ENCODE data around the gene KRT79. TPM values are rescaled to one million over a fixed set of nuclear protein-coding genes. Genes with fewer than 3 reads are reported as not detected.
A peak's percentile ranks its signal among the peaks of the same experiment; 100 is the strongest.
"Not testable (repeated sequence)": the region's sequence is repeated elsewhere in the genome, so short reads cannot be mapped to it uniquely, and the experiment has no call there.

Gene KRT79
- total RNA-seq (2014; rRNA removed; shearing (Covaris generic)) = not detected in 2 replicates

DNA sequence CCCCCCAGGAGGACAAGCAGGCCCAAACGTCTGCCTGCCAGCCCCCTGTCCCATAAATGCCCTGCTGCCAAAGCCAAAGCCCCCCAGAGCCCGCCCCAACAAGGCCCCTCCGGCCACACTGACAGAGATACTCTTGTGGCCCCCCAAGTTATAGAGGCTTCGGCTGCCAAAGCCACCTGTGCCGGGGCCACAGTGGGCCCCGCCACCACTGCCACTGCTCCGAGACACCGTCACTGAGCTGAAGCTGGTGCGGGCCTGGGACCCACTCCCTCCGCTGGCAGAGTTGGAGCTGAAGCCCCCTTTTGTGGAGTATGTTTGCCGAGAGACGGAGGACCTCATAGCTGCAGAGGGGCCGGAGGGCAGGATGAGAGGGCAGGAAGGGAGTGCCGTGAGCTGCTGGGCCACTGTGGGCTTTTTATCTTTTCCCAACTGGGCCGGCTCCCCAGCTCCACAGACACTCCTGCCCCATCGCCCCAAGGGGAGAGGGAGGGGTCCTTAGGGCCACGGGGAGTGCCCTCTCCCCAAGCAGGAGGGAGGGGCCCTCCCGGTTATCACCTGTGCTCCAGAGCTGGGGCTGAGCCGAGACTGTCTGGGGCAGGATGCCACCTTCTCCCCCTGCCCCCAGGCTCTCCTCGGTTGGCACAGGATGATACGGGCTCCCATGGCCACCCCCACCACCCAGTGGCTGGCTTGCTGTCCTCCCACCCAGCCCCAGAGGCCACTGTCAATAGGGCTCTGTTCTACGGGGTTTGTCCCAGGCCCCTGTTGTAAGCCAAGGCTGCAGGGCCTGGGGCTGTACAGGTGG is at the start of gene KRT79:
Gene KRT79 (minus strand): TSS at position 390 of the 805 bp plus-strand sequence. CDS start 51 bp downstream, at position 339.
- Histone ChIP-seq H3K4me3 (ENCODE audit: insufficient read depth, low read depth, low read length) (no peak within 1 kb of the TSS), H3K36me3 (replicated peaks; ENCODE audit: control insufficient read depth, insufficient read depth, low read length) (no peaks in the 10 kb centered on the region), H3K27me3 (ENCODE audit: control insufficient read depth, insufficient read depth, low read length) (no peaks in the 10 kb centered on the region; the same call in 1 of the 2 replicates)
- DNase-seq = no peak

- not testable (repeated sequence) for DNase-seq; H3K4me3 ChIP-seq (ENCODE audit: insufficient read depth, low read depth, low read length); H3K27me3 ChIP-seq (ENCODE audit: control insufficient read depth, insufficient read depth, low read length); H3K36me3 ChIP-seq (replicated peaks; ENCODE audit: control insufficient read depth, insufficient read depth, low read length)
These were observed 46.4 kb upstream of the KRT79 start for GRCh38 chr12:52880499-52880898.

GRCh38 chr12:52879394-52880351 is 45.6 kb upstream of the KRT79 start:
- Histone ChIP-seq H3K4me3 (ENCODE audit: insufficient read depth, low read depth, low read length) (peak overlapping the region; percentile 28; the same call in 1 of the 2 replicates), H3K36me3 (replicated peaks; ENCODE audit: control insufficient read depth, insufficient read depth, low read length) (no peaks in the 10 kb centered on the region), H3K27me3 (ENCODE audit: control insufficient read depth, insufficient read depth, low read length) (no peaks in the 10 kb centered on the region; the same call in 1 of the 2 replicates)
- DNase-seq = peak; percentile 94

GRCh38 chr12:52878507-52879393 is 44.6 kb upstream of the KRT79 start:
- Histone ChIP-seq H3K36me3 (replicated peaks; ENCODE audit: control insufficient read depth, insufficient read depth, low read length) (no peaks in the 10 kb centered on the region), H3K4me3 (ENCODE audit: insufficient read depth, low read depth, low read length) (peak overlapping the region; percentile 28; the same call in 1 of the 2 replicates), H3K27me3 (ENCODE audit: control insufficient read depth, insufficient read depth, low read length) (peaks cover 6% of the 10 kb centered on the region)
- DNase-seq = no peak

- no peaks in the 10 kb centered on the region for H3K36me3 ChIP-seq (replicated peaks; ENCODE audit: control insufficient read depth, insufficient read depth, low read length)
- no peak overlapping the region for H3K4me3 ChIP-seq (ENCODE audit: insufficient read depth, low read depth, low read length)
- peaks cover 7% of the 10 kb centered on the region for H3K27me3 ChIP-seq (ENCODE audit: control insufficient read depth, insufficient read depth, low read length)
- DNase-seq = no peak
These were observed 43.1 kb upstream of the KRT79 start for GRCh38 chr12:52877242-52877641.

DNA sequence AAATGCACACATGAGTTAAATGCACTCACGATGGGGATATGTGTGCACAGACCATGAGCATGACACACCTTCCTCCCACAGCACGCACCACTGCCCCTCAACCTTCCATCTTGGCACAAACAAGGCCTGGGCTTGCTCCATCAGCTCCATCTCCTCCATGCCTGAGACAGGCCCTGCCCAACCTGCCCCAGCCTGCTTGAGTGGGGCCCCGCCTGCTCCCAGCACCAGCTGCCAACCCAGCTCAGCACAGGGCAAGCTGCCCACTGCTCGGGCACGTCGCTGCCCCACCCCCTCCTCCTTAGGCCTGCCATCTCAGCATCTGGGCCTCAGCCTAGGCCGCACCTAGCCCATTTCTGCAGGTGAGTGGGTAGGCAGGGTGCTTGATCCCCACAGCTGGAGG is 42.3 kb upstream of the KRT79 start:
- Histone ChIP-seq H3K4me3 (ENCODE audit: insufficient read depth, low read depth, low read length) (no peak overlapping the region), H3K36me3 (replicated peaks; ENCODE audit: control insufficient read depth, insufficient read depth, low read length) (no peaks in the 10 kb centered on the region), H3K27me3 (ENCODE audit: control insufficient read depth, insufficient read depth, low read length) (peaks cover 7% of the 10 kb centered on the region)
- DNase-seq = no peak

- Histone ChIP-seq H3K4me3 (ENCODE audit: insufficient read depth, low read depth, low read length) (peak overlapping the region; percentile 37), H3K36me3 (replicated peaks; ENCODE audit: control insufficient read depth, insufficient read depth, low read length) (no peaks in the 10 kb centered on the region), H3K27me3 (ENCODE audit: control insufficient read depth, insufficient read depth, low read length) (peaks cover 7% of the 10 kb centered on the region)
- no peak for DNase-seq
These were observed 40.7 kb upstream of the KRT79 start for GRCh38 chr12:52874573-52875435.

DNA sequence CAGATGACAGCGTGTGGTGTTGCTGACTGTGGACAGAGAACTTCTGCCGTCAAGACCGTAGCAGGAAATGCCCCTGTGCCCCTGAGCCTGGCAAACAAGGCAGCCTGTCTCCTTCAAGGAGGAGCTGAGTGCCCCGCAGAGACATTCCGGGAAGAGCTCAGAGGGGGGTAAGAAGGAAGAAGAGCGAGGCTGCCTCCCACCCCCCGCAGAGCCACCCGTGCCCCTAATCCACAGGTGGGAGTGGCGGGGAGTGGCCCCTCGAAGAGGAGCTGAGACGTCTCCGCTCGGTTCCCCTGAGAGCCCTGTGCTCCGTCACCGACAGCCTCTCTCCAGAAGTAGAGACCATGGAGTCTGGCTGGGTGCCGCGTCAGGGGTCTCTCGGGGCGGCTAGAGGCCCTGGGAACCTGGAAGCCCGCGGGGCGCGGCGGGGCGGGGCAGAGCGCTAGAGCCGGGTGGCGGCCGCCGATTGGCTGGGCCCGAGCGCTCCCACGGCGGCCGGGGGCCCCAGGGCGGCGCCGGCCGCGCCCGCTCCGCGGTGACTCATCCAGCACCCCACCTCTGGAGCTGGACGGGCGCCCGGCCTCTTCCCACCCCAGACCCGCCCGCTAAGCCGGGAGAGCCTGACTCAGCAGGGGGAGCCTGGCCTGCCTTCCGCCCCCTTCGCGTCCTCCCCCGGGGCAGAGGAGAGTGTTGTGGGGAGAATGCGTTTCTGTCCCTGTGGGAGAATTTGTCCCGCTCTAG is 39.9 kb upstream of the KRT79 start:
- Histone ChIP-seq H3K4me3 (ENCODE audit: insufficient read depth, low read depth, low read length) (peak overlapping the region; percentile 41), H3K36me3 (replicated peaks; ENCODE audit: control insufficient read depth, insufficient read depth, low read length) (no peaks in the 10 kb centered on the region), H3K27me3 (ENCODE audit: control insufficient read depth, insufficient read depth, low read length) (peaks cover 7% of the 10 kb centered on the region)
- peak; percentile 95 for DNase-seq

GRCh38 chr12:52873513-52873831 is 39.4 kb upstream of the KRT79 start:
- no peak for DNase-seq
- Histone ChIP-seq H3K27me3 (ENCODE audit: control insufficient read depth, insufficient read depth, low read length) (peaks cover 7% of the 10 kb centered on the region), H3K36me3 (replicated peaks; ENCODE audit: control insufficient read depth, insufficient read depth, low read length) (no peaks in the 10 kb centered on the region), H3K4me3 (ENCODE audit: insufficient read depth, low read depth, low read length) (peak overlapping the region; percentile 41; the same call in 1 of the 2 replicates)

GRCh38 chr12:52872644-52873389 is 38.7 kb upstream of the KRT79 start:
- no peak overlapping the region for H3K4me3 ChIP-seq (ENCODE audit: insufficient read depth, low read depth, low read length)
- H3K27me3 ChIP-seq (ENCODE audit: control insufficient read depth, insufficient read depth, low read length) = peaks cover 7% of the 10 kb centered on the region
- no peaks in the 10 kb centered on the region for H3K36me3 ChIP-seq (replicated peaks; ENCODE audit: control insufficient read depth, insufficient read depth, low read length)
- no peak for DNase-seq

DNA sequence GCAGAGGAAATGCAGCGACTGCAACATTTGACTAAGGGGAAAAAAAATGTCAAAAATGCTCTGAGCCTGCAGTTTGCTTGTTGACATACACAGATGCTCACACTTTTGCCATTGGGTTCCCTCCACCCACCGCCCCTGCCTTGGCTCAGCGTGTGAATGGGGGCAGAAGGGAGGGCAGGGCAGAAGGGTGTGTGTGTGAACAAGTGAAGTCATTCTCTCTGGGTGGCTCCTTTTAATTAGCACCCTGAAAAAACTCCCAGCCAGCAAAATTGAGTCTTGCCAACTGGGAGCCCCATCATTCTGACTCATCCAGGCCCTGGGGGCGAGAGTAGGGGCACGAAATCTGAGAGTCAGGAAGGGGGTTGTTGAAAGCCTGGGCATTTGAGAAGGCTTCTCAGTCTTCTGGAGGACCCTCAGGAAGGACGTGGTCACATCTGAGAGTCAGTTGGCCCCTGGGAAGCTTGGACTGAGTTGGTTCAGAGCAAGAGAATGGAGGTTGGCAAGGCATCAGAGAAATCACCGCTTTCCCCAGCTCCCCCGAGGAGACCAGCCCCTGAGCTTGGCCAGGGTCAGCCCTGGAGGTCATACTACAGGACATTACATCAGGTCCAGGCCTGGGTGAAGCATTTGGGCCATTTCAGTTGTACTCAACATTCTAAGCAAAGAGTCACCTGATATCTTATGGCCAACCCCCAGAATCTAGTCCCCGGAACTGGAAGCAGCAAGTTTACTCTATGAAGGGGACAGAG is 37.4 kb upstream of the KRT79 start:
- no peak overlapping the region for H3K4me3 ChIP-seq (ENCODE audit: insufficient read depth, low read depth, low read length)
- no peaks in the 10 kb centered on the region for H3K36me3 ChIP-seq (replicated peaks; ENCODE audit: control insufficient read depth, insufficient read depth, low read length)
- no peak for DNase-seq
- H3K27me3 ChIP-seq (ENCODE audit: control insufficient read depth, insufficient read depth, low read length) = peaks cover 7% of the 10 kb centered on the region

Measured in H7 (cell line).